GM21367 (cell line): ENCODE results near the gene ANKRD36C.
"Not testable (repeated sequence)": the region's sequence is repeated elsewhere in the genome, so short reads cannot be mapped to it uniquely, and the experiment has no call there.

Experiments used
- ATAC-seq: cut with Tn5 transposase; IDR thresholded peaks from one replicate; pipeline ENCODE4 v1.9.1; 2021; ENCODE audit not compliant: unreplicated experiment

ANKRD36C gene

DNA sequence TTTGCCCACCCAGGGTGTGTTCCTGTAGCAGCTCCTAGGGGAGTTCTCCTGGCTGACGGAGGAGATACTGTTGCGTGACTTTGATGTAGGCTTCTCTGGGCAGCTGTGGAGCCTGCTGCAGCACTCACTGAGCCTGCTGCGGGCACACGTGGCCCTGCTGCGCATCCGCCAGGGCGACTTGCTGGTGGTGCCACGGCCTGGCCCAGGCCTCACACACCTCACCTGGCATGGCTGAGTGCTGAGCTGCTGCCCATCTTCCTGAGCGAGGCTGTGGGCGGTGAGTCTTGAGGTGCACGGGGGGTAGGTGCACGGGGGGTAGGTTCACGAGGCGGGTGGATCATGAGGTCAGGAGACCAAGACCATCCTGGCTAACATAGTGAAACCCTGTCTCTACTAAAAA lies 191.7 kb downstream of the ANKRD36C start:
- no peak for ATAC-seq

DNA sequence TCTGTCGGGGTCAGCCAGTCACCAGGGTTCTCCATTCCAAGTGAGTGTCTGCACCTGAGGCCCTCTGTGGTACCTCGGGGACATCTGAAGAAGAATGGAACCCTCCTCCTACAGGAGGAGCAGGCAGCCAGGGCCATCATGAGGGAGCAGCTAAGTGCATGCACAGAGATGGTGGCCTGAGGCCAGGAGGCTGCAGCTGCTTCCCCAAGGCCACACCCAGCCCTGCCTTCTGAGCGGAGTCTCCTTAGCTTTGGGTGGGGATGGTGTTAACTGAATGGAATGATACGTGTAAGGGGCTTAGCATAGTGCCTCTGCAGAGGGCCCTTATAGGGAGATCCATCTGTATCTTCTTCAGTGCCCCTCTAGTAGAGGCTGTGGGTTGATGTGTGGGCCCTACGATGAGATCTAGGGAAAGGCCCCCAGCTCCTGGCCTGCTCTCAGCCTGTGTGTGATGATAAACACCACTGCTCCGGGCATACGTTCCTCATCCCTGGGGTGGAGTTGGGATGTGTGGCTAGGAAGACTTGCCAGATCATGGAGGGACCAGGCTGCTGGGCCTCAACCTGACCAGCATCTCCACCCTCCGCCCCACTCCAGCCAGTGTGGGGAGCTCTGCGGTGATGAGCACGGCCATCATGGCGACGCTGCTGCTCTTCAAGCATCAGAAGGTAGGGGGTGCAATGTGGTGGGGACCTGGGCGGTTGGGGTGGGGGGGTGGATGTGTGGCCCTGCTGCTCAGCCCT lies 192.3 kb downstream of the ANKRD36C start:
- not testable (repeated sequence) for ATAC-seq

DNA sequence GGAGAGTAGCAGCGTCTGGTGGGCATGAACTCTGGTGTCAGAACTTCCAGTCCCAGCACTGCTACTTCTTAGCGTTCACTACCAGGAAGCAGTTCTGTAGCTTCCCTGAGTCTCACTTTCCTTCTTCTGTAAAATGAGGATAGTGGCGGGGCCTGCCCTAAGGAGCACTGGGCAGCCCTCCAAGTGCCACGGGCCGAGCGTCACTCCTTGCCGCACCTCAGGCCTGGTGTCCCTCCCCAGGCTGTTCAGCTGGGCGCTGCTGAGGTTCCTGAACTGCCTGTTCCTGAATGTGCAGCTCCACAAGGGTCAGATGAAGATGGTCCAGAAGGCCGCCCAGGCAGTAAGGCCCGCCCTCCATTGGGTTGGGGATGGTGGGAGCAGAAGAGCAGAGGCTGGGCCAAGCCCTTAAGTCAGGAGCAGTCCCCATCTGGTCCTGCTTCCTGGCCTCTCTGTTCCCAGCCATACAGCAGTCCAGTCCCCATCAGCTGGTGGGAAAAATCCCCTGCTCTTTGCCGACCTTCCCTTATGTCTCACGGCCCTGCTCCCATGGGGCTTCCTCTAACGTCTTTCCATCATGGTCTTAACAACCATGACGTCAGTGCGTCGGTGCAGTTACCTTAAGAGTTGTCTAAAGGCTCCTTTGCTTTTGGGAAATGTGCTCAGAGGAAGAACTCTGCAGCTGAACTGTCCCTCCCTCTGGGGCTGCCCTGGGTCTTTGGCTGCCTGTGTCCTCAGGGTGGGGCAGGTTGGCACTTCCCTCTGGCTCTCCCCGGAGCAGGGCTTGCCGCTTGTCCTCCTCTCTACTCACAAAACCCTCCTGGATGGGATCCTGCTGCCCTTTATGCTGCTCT lies 195.2 kb downstream of the ANKRD36C start:
- not testable (repeated sequence) for ATAC-seq

DNA sequence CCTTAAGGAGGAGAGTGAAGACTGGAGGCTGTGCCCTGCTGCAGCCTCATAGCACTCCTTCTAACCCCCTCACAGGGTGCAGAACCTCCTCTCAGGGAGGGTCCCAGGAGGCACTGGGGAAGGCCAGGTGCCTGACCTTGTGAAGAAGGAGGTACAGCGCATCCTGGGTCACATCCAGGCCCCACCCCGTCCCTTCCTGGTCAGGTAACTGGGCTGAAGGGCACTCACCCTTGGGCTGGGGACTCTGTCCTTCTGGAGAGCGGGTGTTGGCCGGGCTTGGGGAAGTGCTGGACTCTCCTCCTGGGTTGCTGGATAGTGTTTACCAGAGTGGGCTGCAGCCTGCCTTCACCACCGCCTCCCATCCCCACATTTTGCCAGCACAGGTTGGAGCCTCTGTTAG lies 197.7 kb downstream of the ANKRD36C start:
- ATAC-seq: not testable (repeated sequence)

DNA sequence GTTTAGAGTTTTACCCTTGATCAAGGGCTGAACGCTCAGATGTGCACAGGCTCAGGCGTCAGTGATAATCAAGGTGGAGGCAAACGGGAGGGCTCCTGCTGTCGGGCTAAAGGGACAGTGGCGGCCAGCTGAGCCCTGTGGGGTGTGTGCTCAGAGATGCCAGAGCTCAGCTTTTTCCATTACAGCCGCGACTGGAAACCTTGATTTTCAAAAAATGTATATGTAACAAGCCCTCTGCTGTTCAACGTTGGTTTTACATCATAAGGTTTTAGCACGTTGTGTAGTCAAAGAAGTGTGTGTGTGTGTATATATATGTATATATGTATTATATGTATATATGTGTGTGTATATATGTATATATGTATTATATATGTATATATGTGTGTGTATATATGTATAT lies 201.4 kb downstream of the ANKRD36C start:
- not testable (repeated sequence) for ATAC-seq

DNA sequence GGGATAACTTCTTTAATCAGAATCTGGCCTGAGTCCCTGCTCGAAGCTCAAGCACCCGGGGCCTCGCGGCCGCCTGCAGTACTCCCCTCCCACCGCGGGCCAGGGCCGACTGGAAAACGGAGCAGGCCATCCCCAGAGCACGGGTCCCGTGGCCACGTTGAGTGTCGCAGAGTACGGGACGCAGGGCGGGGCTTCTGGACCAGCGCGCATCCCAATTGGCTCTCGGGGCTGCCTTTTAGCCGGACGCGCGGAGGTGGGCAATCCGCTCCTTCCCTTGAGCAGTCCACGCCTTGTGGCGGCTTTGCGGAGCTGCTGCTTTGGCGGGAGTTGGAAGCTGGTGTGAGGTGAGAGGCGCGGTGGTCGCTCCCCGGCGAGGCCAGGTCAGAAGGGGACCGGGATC lies 202.2 kb downstream of the ANKRD36C start:
- ATAC-seq: not testable (repeated sequence)

DNA sequence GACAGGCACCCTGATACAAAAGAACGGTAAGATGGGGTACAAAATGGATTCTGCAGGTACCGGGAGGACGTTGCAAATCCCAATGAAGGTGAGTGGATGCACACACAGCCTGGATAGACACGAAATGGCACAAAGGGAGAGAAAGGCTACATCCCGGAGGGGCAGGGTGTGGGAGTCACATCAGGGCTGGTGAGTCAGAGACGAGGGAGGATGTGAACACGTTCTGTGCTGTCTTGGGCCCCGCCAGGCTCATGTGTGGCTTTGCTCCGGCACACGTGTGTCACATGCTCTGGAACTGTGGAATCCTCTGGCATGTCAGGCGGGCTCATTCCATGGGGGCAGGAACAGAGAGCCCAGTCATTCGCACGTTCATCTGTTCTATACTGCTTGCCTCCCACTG lies 203.0 kb downstream of the ANKRD36C start:
- ATAC-seq: not testable (repeated sequence)
